Naive thymus-derived CD4-positive, alpha-beta T cell (primary cell): ENCODE measurements around the gene ECHDC3. TPM values are rescaled to one million over a fixed set of nuclear protein-coding genes. Genes with fewer than 3 reads are reported as not detected.
"Not testable (repeated sequence)": the region's sequence is repeated elsewhere in the genome, so short reads cannot be mapped to it uniquely, and the experiment has no call there.

Experiments
- ATAC-seq: fragments of 150-1000 bp; cut with Tn5 transposase; 2 replicates; pipeline ENCODE4 v1.10.0; 2021; ENCODE audit warnings: mild to moderate bottlenecking, moderate library complexity
- CTCF ChIA-PET: fragments of 350-600 bp; sonication (Branson Sonifier 250); formaldehyde crosslinking; loops from one replicate; lab custom pipeline; 2021; ENCODE audit warnings: antibody characterized with exemption; lab: Charles Lee
- POLR2A ChIA-PET: fragments of 350-600 bp; sonication (Branson Sonifier 250); formaldehyde crosslinking; loops from one replicate; lab custom pipeline; 2021; ENCODE audit warnings: antibody characterized with exemption, inconsistent platforms; lab: Charles Lee
- DNase-seq, 9 donors: peaks; one replicate each; pipeline versions ENCODE4 v3.0.0 to v3.0.0-alpha.2; 2020 to 2022; ENCODE audit warnings: mixed read lengths in 1 of 9
- H3K27ac ChIP-seq: one replicate; pipeline ENCODE4 v1.7.0; 2013; ENCODE audit warnings: mild to moderate bottlenecking, low read depth, low read length, moderate library complexity
- H3K27me3 ChIP-seq, 2 donors: one replicate each; pipeline ENCODE4 v1.7.0; 2013; ENCODE audit warnings: low read length in 2 of 2, mild to moderate bottlenecking in 2 of 2, moderate library complexity in 2 of 2; ENCODE audit not compliant: control insufficient read depth in 2 of 2, insufficient read depth in 2 of 2
- H3K36me3 ChIP-seq, 3 experiments: 1 replicate in 2 of 3; 2 replicates in 1 of 3; pipeline ENCODE4 v1.7.0; 2013; ENCODE audit warnings: low read length in 3 of 3, mild to moderate bottlenecking in 3 of 3, moderate library complexity in 1 of 3; ENCODE audit not compliant: insufficient read depth in 3 of 3, control insufficient read depth in 2 of 3
- H3K4me1 ChIP-seq, 2 donors: one replicate each; pipeline ENCODE4 v1.7.0; 2013; ENCODE audit warnings: low read length in 2 of 2, mild to moderate bottlenecking in 2 of 2, moderate library complexity in 1 of 2; ENCODE audit not compliant: control insufficient read depth in 2 of 2, insufficient read depth in 2 of 2
- H3K4me3 ChIP-seq: 2 replicates; pipeline ENCODE4 v1.7.0; 2013; ENCODE audit warnings: mild to moderate bottlenecking, low read length
- H3K9me3 ChIP-seq, 3 experiments: 1 replicate in 2 of 3; 2 replicates in 1 of 3; pipeline ENCODE4 v1.7.0; 2013; ENCODE audit warnings: low read length in 3 of 3; ENCODE audit not compliant: control insufficient read depth in 2 of 3
- H3K27ac Mint-ChIP-seq, 9 donors: one replicate each; pipeline ENCODE4 v1.8.0; 2020 to 2022; ENCODE audit warnings: mixed read lengths in 9 of 9, mild to moderate bottlenecking in 8 of 9, moderate library complexity in 5 of 9, inconsistent platforms in 2 of 9
- H3K27me3 Mint-ChIP-seq, 5 donors: one replicate each; pipeline ENCODE4 v1.8.0; 2021 to 2022; ENCODE audit warnings: mixed read lengths in 5 of 5, mild to moderate bottlenecking in 1 of 5
- H3K36me3 Mint-ChIP-seq, 5 donors: one replicate each; pipeline ENCODE4 v1.8.0; 2020 to 2022; ENCODE audit warnings: mixed read lengths in 5 of 5, mild to moderate bottlenecking in 3 of 5, inconsistent platforms in 1 of 5
- H3K4me1 Mint-ChIP-seq, 7 donors: one replicate each; pipeline ENCODE4 v1.8.0; 2020 to 2022; ENCODE audit warnings: mixed read lengths in 7 of 7, mild to moderate bottlenecking in 3 of 7, inconsistent platforms in 1 of 7
- H3K4me3 Mint-ChIP-seq, 10 donors: one replicate each; pipeline ENCODE4 v1.8.0; 2020 to 2022; ENCODE audit warnings: mild to moderate bottlenecking in 10 of 10, mixed read lengths in 10 of 10, moderate library complexity in 6 of 10, inconsistent platforms in 2 of 10
- H3K9me3 Mint-ChIP-seq, 11 donors: one replicate each; pipeline ENCODE4 v1.8.0; 2020 to 2022; ENCODE audit warnings: mixed read lengths in 11 of 11, mild to moderate bottlenecking in 4 of 11, inconsistent platforms in 1 of 11, moderate library complexity in 1 of 11
- intact Hi-C, 2 donors: fragments of 100-400 bp; cut with micrococcal nuclease; formaldehyde crosslinking; loops; one replicate each; pipeline ENCODE4 v1.15.1; 2023
- polyA plus RNA-seq, 2 donors: library from polyadenylated mRNA; unstranded; fragments of 300-500 nt; fragmentation: Illumina TruSeq; gene quantifications; one replicate each; pipeline ENCODE4 v1.2.3, GENCODE V29; 2021
- total RNA-seq, 6 experiments: library from RNA in 5 of 6; stranded (reverse) in 5 of 6; gene quantifications; 1 replicate in 5 of 6; 2 replicates in 1 of 6; pipeline ENCODE4 v1.2.3 and lab custom pipeline; 2021 to 2026

The ECHDC3 gene
- total and polyA plus RNA-seq, 7 experiments from 2014 or later, result 0.36 to 2.5 (median 0.57) TPM; not detected in 3

GRCh38 chr10:11730779-11731178 lies 11.4 kb upstream of the ECHDC3 start:
- Mint-ChIP-seq H3K36me3 (peaks cover 0 to 4% (median 0%) of the 10 kb centered on the region in 5 donors), H3K9me3 (peaks cover 0 to 14% (median 5%) of the 10 kb centered on the region in 11 donors), H3K4me1 (no peaks in the 10 kb centered on the region), H3K27me3 (peaks cover 0 to 13% (median 0%) of the 10 kb centered on the region in 5 donors), H3K4me3 (no peak overlapping the region), H3K27ac (no peak overlapping the region)
- H3K27me3 ChIP-seq, result no peaks in the 10 kb centered on the region
- DNase-seq, result no peak
- CTCF ChIA-PET, result no interaction called here
- ATAC-seq, result no peak
- H3K9me3 ChIP-seq, result peaks cover 0 to 4% (median 0%) of the 10 kb centered on the region in 3 experiments
- POLR2A ChIA-PET, result no interaction called here
- intact Hi-C loops, result no loop called here
- no peak overlapping the region for H3K4me3 ChIP-seq
- H3K27ac ChIP-seq, result no peak overlapping the region
- no peaks in the 10 kb centered on the region for H3K4me1 ChIP-seq
- no peaks in the 10 kb centered on the region for H3K36me3 ChIP-seq

- H3K36me3 ChIP-seq, H3K36me3 Mint-ChIP-seq, H3K27ac Mint-ChIP-seq, H3K4me3 ChIP-seq, intact Hi-C loops, DNase-seq, H3K9me3 ChIP-seq, POLR2A ChIA-PET, CTCF ChIA-PET, ATAC-seq, H3K27me3 ChIP-seq, H3K27ac ChIP-seq, H3K4me1 ChIP-seq: not testable (repeated sequence)
- Mint-ChIP-seq H3K4me3 (peak overlapping the region in 3 of 10 donors; percentile 63 to 85 (median 80)), H3K4me1 (peaks cover 0 to 17% (median 9%) of the 10 kb centered on the region in 7 donors), H3K27me3 (peaks cover 9 to 22% (median 18%) of the 10 kb centered on the region in 5 donors), H3K9me3 (peaks cover 0 to 11% (median 0%) of the 10 kb centered on the region in 11 donors)
Measured at GRCh38 chr10:11736767-11737166, 5.4 kb upstream of the ECHDC3 start.

GRCh38 chr10:11737258-11738032 lies 4.7 kb upstream of the ECHDC3 start:
- intact Hi-C loops, H3K4me3 ChIP-seq, H3K27ac ChIP-seq, H3K9me3 ChIP-seq, CTCF ChIA-PET, DNase-seq, H3K36me3 Mint-ChIP-seq, ATAC-seq, H3K27me3 ChIP-seq, H3K4me1 ChIP-seq, H3K36me3 ChIP-seq: not testable (repeated sequence)
- H3K27me3 Mint-ChIP-seq, result peaks cover 9 to 22% (median 20%) of the 10 kb centered on the region in 5 donors
- POLR2A ChIA-PET, result interaction anchor here (1.0 kb wide), 1 partner anchor 52 kb away, joined by 3 read pairs; no protein-coding TSS in a partner anchor
- H3K4me1 Mint-ChIP-seq, result peaks cover 0 to 19% (median 12%) of the 10 kb centered on the region in 7 donors
- peak overlapping the region in 8 of 10 donors; percentile 16 to 85 (median 75) for H3K4me3 Mint-ChIP-seq
- peaks cover 0 to 11% (median 0%) of the 10 kb centered on the region in 11 donors for H3K9me3 Mint-ChIP-seq
- peak overlapping the region in 4 of 9 donors; percentile 39 to 94 (median 84) for H3K27ac Mint-ChIP-seq

- ChIA-PET CTCF (no interaction called here), POLR2A (no interaction called here)
Measured at GRCh38 chr10:11740907-11741306, 1.3 kb upstream of the ECHDC3 start.

GRCh38 chr10:11741608-11742007 lies 574 bp upstream of the ECHDC3 start:
- ATAC-seq, result no peak
- POLR2A ChIA-PET, result interaction anchor here (0.6 kb wide), 1 partner anchor 122 kb away, joined by 3 read pairs; no protein-coding TSS in a partner anchor
- intact Hi-C loops, result loop anchor here in 1 of 2 donors (5.0 kb wide), 1 partner anchor 54 kb away; no protein-coding TSS in a partner anchor

More at GRCh38 chr10:11740907-11741306, 1.3 kb upstream of the ECHDC3 start:
- Histone ChIP-seq H3K9me3 (no peaks in the 10 kb centered on the region), H3K27ac (no peak overlapping the region), H3K27me3 (no peaks in the 10 kb centered on the region), H3K4me1 (peaks cover 0 to 9% of the 10 kb centered on the region in 2 donors), H3K36me3 (no peaks in the 10 kb centered on the region), H3K4me3 (no peak overlapping the region)
- ATAC-seq (no peak), DNase-seq (no peak)
- H3K36me3 Mint-ChIP-seq, result peaks cover 0 to 1% (median 0%) of the 10 kb centered on the region in 5 donors
- intact Hi-C loops, result loop anchor here in 1 of 2 donors (5.0 kb wide), 1 partner anchor 54 kb away; no protein-coding TSS in a partner anchor
- peak overlapping the region in 9 of 10 donors; percentile 21 to 85 (median 64) for H3K4me3 Mint-ChIP-seq
- peaks cover 2 to 27% (median 17%) of the 10 kb centered on the region in 7 donors for H3K4me1 Mint-ChIP-seq
- H3K27me3 Mint-ChIP-seq, result peaks cover 9 to 43% (median 22%) of the 10 kb centered on the region in 5 donors
- H3K27ac Mint-ChIP-seq, result no peak overlapping the region
- H3K9me3 Mint-ChIP-seq, result peaks cover 0 to 11% (median 0%) of the 10 kb centered on the region in 11 donors

GRCh38 chr10:11742779-11743298 lies 657 bp downstream of the ECHDC3 start:
- no peaks in the 10 kb centered on the region for H3K36me3 ChIP-seq
- Mint-ChIP-seq H3K36me3 (peaks cover 0 to 1% (median 0%) of the 10 kb centered on the region in 5 donors), H3K27ac (peak overlapping the region in 2 of 9 donors; percentile 53 to 56), H3K4me1 (peaks cover 2 to 27% (median 15%) of the 10 kb centered on the region in 7 donors), H3K4me3 (peak overlapping the region; percentile 50 to 77 (median 68)), H3K27me3 (peaks cover 4 to 53% (median 15%) of the 10 kb centered on the region in 5 donors), H3K9me3 (peaks cover 0 to 9% (median 0%) of the 10 kb centered on the region in 11 donors)
- CTCF ChIA-PET, result no interaction called here
- POLR2A ChIA-PET, result interaction anchor here (0.9 kb wide), 1 partner anchor 120 kb away, joined by 3 read pairs; no protein-coding TSS in a partner anchor
- H3K27ac ChIP-seq, result peak overlapping the region; percentile 20
- peaks cover 0 to 9% of the 10 kb centered on the region in 2 donors for H3K4me1 ChIP-seq
- intact Hi-C loops, result loop anchor here in 1 of 2 donors (5.0 kb wide), 1 partner anchor 56 kb away; no protein-coding TSS in a partner anchor
- peak in 1 of 9 donors; percentile 7 for DNase-seq
- H3K4me3 ChIP-seq, result no peak overlapping the region
- ATAC-seq, result no peak
- H3K9me3 ChIP-seq, result no peaks in the 10 kb centered on the region
- no peaks in the 10 kb centered on the region for H3K27me3 ChIP-seq

More at GRCh38 chr10:11741608-11742007, 574 bp upstream of the ECHDC3 start:
- Histone ChIP-seq H3K9me3 (no peaks in the 10 kb centered on the region), H3K36me3 (no peaks in the 10 kb centered on the region), H3K4me3 (peak overlapping the region; percentile 56), H3K27me3 (no peaks in the 10 kb centered on the region), H3K27ac (no peak overlapping the region), H3K4me1 (peaks cover 0 to 9% of the 10 kb centered on the region in 2 donors)
- Mint-ChIP-seq H3K9me3 (peaks cover 0 to 11% (median 0%) of the 10 kb centered on the region in 11 donors), H3K36me3 (peaks cover 0 to 1% (median 0%) of the 10 kb centered on the region in 5 donors), H3K4me1 (peaks cover 2 to 27% (median 17%) of the 10 kb centered on the region in 7 donors), H3K4me3 (peak overlapping the region; percentile 12 to 86 (median 73)), H3K27me3 (peaks cover 9 to 43% (median 22%) of the 10 kb centered on the region in 5 donors), H3K27ac (peak overlapping the region in 1 of 9 donors; percentile 66)
- CTCF ChIA-PET, result no interaction called here
- no peak for DNase-seq
